ENCODE measurements around the gene PIF1. TPM values are rescaled to one million over a fixed set of nuclear protein-coding genes. Genes with fewer than 3 reads are reported as not detected.

The PIF1 gene
- total RNA-seq, 1 experiment from 2014 or later: 13.4 TPM

- TF ChIP-seq CTCF (IDR thresholded peaks at IDR 0.05; ENCODE audit: unreplicated experiment): no peak
- Mint-ChIP-seq H3K9me3 (ENCODE audit: unreplicated experiment) (no peaks in the 10 kb centered on the region), H3K4me3 (ENCODE audit: unreplicated experiment) (no peak overlapping the region), H3K27me3 (ENCODE audit: insufficient read depth, unreplicated experiment) (no peaks in the 10 kb centered on the region), H3K27ac (ENCODE audit: low read depth, unreplicated experiment) (peak overlapping the region; percentile 29), H3K36me3 (ENCODE audit: insufficient read depth, unreplicated experiment) (peaks cover 7% of the 10 kb centered on the region), H3K4me1 (ENCODE audit: insufficient read depth, unreplicated experiment) (peaks cover 19% of the 10 kb centered on the region)
- BruUV-seq (replicated peaks): no TSS peak
- intact Hi-C loops (cut with micrococcal nuclease): loop anchor here (5.0 kb wide), 2 partner anchors 53 to 453 kb away; partner anchors contain the start of gene RNU5A-1
- ChIA-PET CTCF (no interaction called here), POLR2A (no interaction called here)
- no peak for DNase-seq (ENCODE audit: unreplicated experiment)
These were observed 19.2 kb upstream of the PIF1 start for GRCh38 chr15:64844576-64845145.

GRCh38 chr15:64843991-64844390, 18.5 kb upstream of the PIF1 start:
- peaks cover 19% of the 10 kb centered on the region for H3K4me1 Mint-ChIP-seq (ENCODE audit: insufficient read depth, unreplicated experiment)
- no peak overlapping the region for H3K4me3 Mint-ChIP-seq (ENCODE audit: unreplicated experiment)

GRCh38 chr15:64842986-64843561, 17.6 kb upstream of the PIF1 start:
- POLR2A ChIA-PET: no interaction called here
- no peak for TF ChIP-seq CTCF (IDR thresholded peaks at IDR 0.05; ENCODE audit: unreplicated experiment)
- no TSS peak for BruUV-seq (replicated peaks)
- Mint-ChIP-seq H3K9me3 (ENCODE audit: unreplicated experiment) (no peaks in the 10 kb centered on the region), H3K27me3 (ENCODE audit: insufficient read depth, unreplicated experiment) (no peaks in the 10 kb centered on the region), H3K27ac (ENCODE audit: low read depth, unreplicated experiment) (no peak overlapping the region), H3K4me3 (ENCODE audit: unreplicated experiment) (peak overlapping the region; percentile 85), H3K4me1 (ENCODE audit: insufficient read depth, unreplicated experiment) (peaks cover 19% of the 10 kb centered on the region), H3K36me3 (ENCODE audit: insufficient read depth, unreplicated experiment) (peaks cover 7% of the 10 kb centered on the region)
- intact Hi-C loops (cut with micrococcal nuclease): loop anchor here (5.0 kb wide), 2 partner anchors 54 to 454 kb away; partner anchors contain the start of gene RNU5A-1
- CTCF ChIA-PET: interaction anchor here (0.7 kb wide), 2 partner anchors 126 to 157 kb away, joined by 3 to 4 read pairs; no protein-coding TSS in a partner anchor
- DNase-seq (ENCODE audit: unreplicated experiment): no peak

More at GRCh38 chr15:64843991-64844390, 18.5 kb upstream of the PIF1 start:
- no peak for DNase-seq (ENCODE audit: unreplicated experiment)
- Mint-ChIP-seq H3K9me3 (ENCODE audit: unreplicated experiment) (no peaks in the 10 kb centered on the region), H3K36me3 (ENCODE audit: insufficient read depth, unreplicated experiment) (peaks cover 7% of the 10 kb centered on the region), H3K27me3 (ENCODE audit: insufficient read depth, unreplicated experiment) (no peaks in the 10 kb centered on the region), H3K27ac (ENCODE audit: low read depth, unreplicated experiment) (no peak overlapping the region)
- intact Hi-C loops (cut with micrococcal nuclease): loop anchor here (5.0 kb wide), 2 partner anchors 53 to 453 kb away; partner anchors contain the start of gene RNU5A-1
- no peak for TF ChIP-seq CTCF (IDR thresholded peaks at IDR 0.05; ENCODE audit: unreplicated experiment)
- no TSS peak for BruUV-seq (replicated peaks)
- ChIA-PET POLR2A (interaction anchor here (0.6 kb wide), 2 partner anchors 12 to 489 kb away, joined by 3 read pairs; no protein-coding TSS in a partner anchor), CTCF (no interaction called here)

- BruUV-seq (replicated peaks): TSS peak; percentile 63
- DNase-seq (ENCODE audit: unreplicated experiment): no peak
- Mint-ChIP-seq H3K4me3 (ENCODE audit: unreplicated experiment) (peak overlapping the region; percentile 85), H3K27me3 (ENCODE audit: insufficient read depth, unreplicated experiment) (no peaks in the 10 kb centered on the region), H3K4me1 (ENCODE audit: insufficient read depth, unreplicated experiment) (peaks cover 19% of the 10 kb centered on the region), H3K9me3 (ENCODE audit: unreplicated experiment) (no peaks in the 10 kb centered on the region), H3K27ac (ENCODE audit: low read depth, unreplicated experiment) (peak overlapping the region; percentile 61), H3K36me3 (ENCODE audit: insufficient read depth, unreplicated experiment) (peaks cover 7% of the 10 kb centered on the region)
- TF ChIP-seq CTCF (IDR thresholded peaks at IDR 0.05; ENCODE audit: unreplicated experiment): no peak
- intact Hi-C loops (cut with micrococcal nuclease): loop anchor here (5.0 kb wide), 2 partner anchors 55 to 455 kb away; partner anchors contain the start of gene RNU5A-1
- ChIA-PET CTCF (interaction anchor here (0.7 kb wide), 1 partner anchor 126 kb away, joined by 4 read pairs; no protein-coding TSS in a partner anchor), POLR2A (no interaction called here)
These were observed 16.9 kb upstream of the PIF1 start for GRCh38 chr15:64842096-64842939.

All from MCF 10A (cell line).